ENCODE results near the gene PLXNA1.

The PLXNA1 gene

DNA sequence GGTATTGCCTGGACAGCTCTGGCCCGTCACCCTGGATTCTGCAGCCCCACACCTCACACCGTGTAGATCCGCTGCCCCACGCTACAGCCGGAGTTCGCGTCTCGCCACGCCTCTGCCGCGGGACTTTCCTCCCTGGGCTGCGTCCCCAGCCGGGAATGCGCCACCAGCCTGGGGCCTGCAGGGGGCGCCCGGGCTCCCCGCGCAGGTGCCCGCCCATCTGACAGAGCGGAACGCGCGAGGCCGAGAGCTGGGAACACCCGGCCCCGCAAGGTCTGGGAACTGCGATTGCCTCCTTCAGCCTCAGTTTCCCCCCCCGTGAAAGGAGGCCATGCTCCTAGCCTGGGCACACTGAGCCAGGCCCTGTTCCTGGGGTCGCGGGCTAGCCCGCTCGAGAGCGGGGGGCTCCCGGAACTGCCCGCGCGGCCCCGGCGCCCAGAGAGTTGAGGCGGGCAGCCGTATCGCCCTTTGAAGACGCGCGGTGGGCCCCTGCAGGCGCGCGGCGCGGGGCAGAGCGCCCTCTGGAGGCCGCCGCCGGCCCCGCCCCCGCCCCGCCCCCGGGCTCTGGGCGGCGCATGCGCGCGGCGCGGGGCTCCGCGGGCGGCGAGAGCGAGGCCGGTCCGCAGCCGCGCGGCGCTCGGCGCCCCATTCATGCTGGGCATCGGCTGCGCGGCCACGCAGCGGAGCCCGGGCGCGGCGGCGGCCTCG is at the start of gene PLXNA1:
TSS of gene PLXNA1 (plus strand) at position 645 of the 705 bp plus-strand sequence. CDS start 5,479 bp downstream, outside the sequence.
- CTCF ChIA-PET, result interaction anchor here (0.6 to 8.5 kb wide), 42 partner anchors 10 to 564 kb away, joined by 3 to 211 read pairs (median 4); partner anchors contain the start of gene CHCHD6
- no peak for DNase-seq (ENCODE audit: low read depth, low spot score)
- POLR2A ChIA-PET, result interaction anchor here (0.6 to 1.2 kb wide), 2 partner anchors 20 to 229 kb away, joined by 3 read pairs; no protein-coding TSS in a partner anchor
- TF ChIP-seq, protein P1, sequence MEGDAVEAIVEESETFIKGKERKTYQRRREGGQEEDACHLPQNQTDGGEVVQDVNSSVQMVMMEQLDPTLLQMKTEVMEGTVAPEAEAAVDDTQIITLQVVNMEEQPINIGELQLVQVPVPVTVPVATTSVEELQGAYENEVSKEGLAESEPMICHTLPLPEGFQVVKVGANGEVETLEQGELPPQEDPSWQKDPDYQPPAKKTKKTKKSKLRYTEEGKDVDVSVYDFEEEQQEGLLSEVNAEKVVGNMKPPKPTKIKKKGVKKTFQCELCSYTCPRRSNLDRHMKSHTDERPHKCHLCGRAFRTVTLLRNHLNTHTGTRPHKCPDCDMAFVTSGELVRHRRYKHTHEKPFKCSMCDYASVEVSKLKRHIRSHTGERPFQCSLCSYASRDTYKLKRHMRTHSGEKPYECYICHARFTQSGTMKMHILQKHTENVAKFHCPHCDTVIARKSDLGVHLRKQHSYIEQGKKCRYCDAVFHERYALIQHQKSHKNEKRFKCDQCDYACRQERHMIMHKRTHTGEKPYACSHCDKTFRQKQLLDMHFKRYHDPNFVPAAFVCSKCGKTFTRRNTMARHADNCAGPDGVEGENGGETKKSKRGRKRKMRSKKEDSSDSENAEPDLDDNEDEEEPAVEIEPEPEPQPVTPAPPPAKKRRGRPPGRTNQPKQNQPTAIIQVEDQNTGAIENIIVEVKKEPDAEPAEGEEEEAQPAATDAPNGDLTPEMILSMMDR (IDR thresholded peaks at IDR 0.05; ENCODE audit: insufficient read depth, low read length, missing control alignments), result peak; percentile 99
- H3K4me3 ChIP-seq (ENCODE audit: low read depth, low read length), result peak within 1 kb of the TSS; percentile 69

DNA sequence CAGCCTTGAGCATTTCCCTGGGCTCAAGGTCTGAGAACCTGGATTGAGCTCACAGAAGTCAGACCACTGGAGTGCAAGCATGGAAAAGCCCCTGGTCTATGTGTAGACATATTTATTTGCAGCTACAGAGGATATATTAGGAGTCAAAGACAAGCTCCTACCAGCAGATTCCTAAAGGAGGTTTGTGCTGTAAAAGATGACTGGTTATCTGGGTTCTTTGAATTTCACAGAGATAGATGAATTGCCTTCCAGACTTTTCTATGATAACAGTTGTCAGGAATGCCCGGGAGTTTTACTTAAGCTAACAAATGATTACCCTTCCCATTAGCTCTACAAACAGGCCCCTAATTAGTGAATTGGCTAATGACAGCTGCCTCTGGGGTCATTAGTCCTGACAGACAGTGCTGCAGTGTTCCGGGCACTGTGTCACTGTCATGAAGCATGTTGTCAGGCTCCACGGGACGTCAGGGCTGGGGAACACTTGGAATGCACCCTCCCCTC is 48.8 kb upstream of the PLXNA1 start:
- ChIA-PET CTCF (interaction anchor here (1.4 kb wide), 1 partner anchor 254 kb away, joined by 5 read pairs; no protein-coding TSS in a partner anchor), POLR2A (no interaction called here)

DNA sequence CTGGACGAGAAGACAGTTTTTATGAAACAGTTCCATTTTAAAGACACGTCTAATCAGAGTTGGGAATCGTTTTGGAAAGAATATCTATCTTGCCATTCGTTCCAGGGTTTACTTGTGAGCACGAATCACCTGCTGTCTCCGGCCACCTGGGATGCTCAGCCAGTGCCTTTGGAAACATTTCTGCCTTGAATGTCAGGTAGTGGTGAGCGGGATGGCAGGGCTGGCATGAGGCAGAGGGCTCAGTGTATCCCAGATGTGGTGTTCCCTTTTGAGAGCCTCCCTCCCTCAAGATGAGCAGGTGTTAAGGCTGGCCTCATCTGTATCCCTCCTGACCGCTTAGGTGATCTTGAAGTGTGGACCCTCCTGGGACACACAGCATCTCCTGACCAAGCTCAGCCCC is 47.9 kb upstream of the PLXNA1 start:
- TF ChIP-seq, protein P1 (IDR thresholded peaks at IDR 0.05; ENCODE audit: insufficient read depth, low read length, missing control alignments), result no peak
- DNase-seq (ENCODE audit: low read depth, low spot score), result no peak
- CTCF ChIA-PET, result interaction anchor here (1.3 to 1.4 kb wide), 2 partner anchors 185 to 255 kb away, joined by 3 to 5 read pairs; no protein-coding TSS in a partner anchor
- no peak overlapping the region for H3K4me3 ChIP-seq (ENCODE audit: low read depth, low read length)
- POLR2A ChIA-PET, result no interaction called here

More for the DNA sequence above, 48.8 kb upstream of the PLXNA1 start:
- DNase-seq (ENCODE audit: low read depth, low spot score), result no peak
- H3K4me3 ChIP-seq (ENCODE audit: low read depth, low read length), result no peak overlapping the region
- TF ChIP-seq, protein P1 (IDR thresholded peaks at IDR 0.05; ENCODE audit: insufficient read depth, low read length, missing control alignments), result no peak

DNA sequence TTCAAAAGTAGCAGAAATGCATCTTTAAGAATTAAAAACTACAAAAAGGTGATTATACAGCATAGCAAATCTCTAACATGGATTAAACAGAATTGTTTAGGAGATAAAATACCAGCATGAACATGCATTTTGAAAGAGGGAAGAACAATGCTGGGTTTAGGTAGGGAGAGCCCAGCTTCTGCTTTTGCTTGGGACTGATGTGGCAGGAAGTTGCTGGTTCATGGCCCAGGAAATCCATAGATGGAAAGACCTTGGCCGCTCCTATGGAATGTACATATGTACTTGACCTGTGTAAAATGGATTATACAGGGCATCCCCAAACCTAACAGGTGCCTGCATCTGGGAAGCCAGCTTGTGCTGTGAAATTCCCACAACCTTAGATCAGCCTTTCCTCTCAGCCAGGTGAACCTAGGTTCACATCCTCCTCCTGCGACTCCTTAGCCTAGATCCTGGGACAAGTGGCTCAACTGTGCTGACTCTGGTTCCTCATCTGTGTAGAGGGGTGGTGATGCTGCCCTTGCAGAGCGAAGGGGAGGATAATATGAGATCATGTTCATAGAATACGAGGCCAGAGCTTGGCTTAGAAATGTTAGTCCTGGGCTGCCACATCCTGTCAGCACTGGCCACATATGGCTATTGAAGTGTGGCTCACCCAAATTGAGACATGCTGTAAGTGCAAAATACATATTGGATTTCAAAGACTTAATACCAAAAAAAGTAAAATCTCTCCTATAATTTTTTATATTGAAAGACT is 47.0 kb upstream of the PLXNA1 start:
- POLR2A ChIA-PET, result no interaction called here
- DNase-seq (ENCODE audit: low read depth, low spot score), result no peak
- CTCF ChIA-PET, result interaction anchor here (1.3 kb wide), 2 partner anchors 9 to 186 kb away, joined by 3 read pairs; no protein-coding TSS in a partner anchor
- H3K4me3 ChIP-seq (ENCODE audit: low read depth, low read length), result no peak overlapping the region
- TF ChIP-seq, protein P1 (IDR thresholded peaks at IDR 0.05; ENCODE audit: insufficient read depth, low read length, missing control alignments), result no peak

DNA sequence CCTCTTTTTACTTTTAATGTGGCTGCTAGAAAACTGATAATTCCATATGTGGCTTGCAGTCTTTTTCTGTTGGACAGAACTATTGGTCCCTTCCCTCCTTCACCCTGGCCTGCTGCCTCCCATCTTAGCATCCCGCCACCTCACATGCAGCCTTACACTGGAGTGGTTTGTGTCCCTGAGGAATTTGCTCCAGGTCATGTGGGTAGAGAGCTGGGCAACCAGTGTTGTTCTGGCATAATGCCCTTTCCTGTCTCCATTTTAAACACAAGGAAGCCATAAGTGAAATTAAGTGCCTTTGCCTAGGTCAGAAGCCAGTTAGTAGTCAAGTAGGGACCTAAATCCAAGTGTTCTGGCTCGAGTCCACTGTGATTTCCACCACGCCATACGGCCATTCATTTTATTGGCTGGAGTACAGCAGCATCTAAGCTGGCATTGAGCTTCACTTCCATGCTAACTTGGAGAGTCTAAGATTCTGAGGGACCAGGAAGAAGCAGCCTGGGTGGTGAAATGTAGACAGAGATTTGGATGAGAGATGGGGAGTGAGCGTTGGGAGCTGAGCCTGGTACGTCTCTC is 46.0 kb upstream of the PLXNA1 start:
- DNase-seq (ENCODE audit: low read depth, low spot score), result no peak
- ChIA-PET CTCF (interaction anchor here (1.0 to 1.3 kb wide), 2 partner anchors 10 to 24 kb away, joined by 3 read pairs; no protein-coding TSS in a partner anchor), POLR2A (no interaction called here)
- no peak overlapping the region for H3K4me3 ChIP-seq (ENCODE audit: low read depth, low read length)
- TF ChIP-seq, protein P1 (IDR thresholded peaks at IDR 0.05; ENCODE audit: insufficient read depth, low read length, missing control alignments), result no peak
